BLaER1 (cell line): ENCODE results near the gene MYORG.

Source experiments
- H3K27ac ChIP-seq: shearing (Covaris generic); formaldehyde crosslinking; 2 replicates; pipeline ENCODE4 v1.8.1; 2022
- H3K27me3 ChIP-seq: shearing (Covaris generic); formaldehyde crosslinking; 2 replicates; pipeline ENCODE4 v1.8.1; 2022
- H3K36me3 ChIP-seq: shearing (Covaris generic); formaldehyde crosslinking; 2 replicates; pipeline ENCODE4 v1.8.1; 2022
- H3K4me1 ChIP-seq: shearing (Covaris generic); formaldehyde crosslinking; 2 replicates; pipeline ENCODE4 v1.8.1; 2022
- H3K4me2 ChIP-seq: shearing (Covaris generic); formaldehyde crosslinking; 2 replicates; pipeline ENCODE4 v1.8.1; 2022
- H3K4me3 ChIP-seq: shearing (Covaris generic); formaldehyde crosslinking; 2 replicates; pipeline ENCODE4 v1.8.1; 2022
- H3K9ac ChIP-seq: shearing (Covaris generic); formaldehyde crosslinking; 2 replicates; pipeline ENCODE4 v1.8.1; 2022
- H3K9me3 ChIP-seq: shearing (Covaris generic); formaldehyde crosslinking; 2 replicates; pipeline ENCODE4 v1.8.1; 2022
- H4K20me1 ChIP-seq: shearing (Covaris generic); formaldehyde crosslinking; 2 replicates; pipeline ENCODE4 v1.8.1; 2022
- Cebpa-rat ChIP-seq: shearing (Covaris generic); IDR thresholded peaks from 2 replicates; pipeline ENCODE4 v1.8.1; 2022

The MYORG gene

DNA sequence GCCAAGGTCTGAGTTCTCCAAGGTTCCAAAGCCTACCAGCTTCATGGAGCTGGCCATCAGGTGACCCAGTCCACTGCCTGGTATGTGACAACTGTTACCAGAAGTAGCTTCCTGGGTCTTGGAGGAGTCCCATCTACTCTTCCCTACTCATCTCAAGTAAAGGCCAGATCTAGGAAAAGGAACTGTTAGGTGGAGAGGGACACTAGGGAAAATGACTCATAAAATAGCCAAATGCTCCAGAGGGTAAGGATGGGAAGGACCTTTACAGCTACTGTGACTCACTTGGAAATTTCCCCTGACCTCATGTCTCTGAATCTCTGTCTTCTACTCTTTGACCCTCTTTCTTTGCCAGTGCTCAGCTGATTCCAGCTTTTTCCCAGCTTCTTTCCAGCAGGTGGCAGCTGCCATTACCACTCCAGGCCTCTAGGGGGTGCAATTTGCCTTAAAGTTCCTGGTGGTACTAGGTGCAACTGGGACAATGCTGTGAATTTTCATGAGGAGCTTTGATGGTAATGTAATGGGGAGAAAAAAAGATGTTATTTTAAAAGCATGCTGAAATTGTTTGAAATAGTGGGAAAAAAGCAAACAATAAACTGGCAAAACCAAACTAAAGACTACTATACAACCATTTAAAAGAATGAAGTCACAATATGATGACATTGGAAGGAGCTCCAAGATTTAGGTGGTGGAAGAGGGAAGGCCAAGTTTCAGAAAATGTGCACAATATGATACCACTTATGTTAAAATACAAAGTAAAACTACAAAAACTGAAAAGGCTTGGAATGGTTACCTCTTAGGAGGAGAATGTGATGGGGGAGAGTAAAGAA lies 27.1 kb upstream of the MYORG start:
- TF ChIP-seq Cebpa-rat, result no peak
- Histone ChIP-seq H3K36me3 (peaks cover 67% of the 10 kb centered on the region), H3K9me3 (no peaks in the 10 kb centered on the region), H3K27me3 (no peaks in the 10 kb centered on the region), H3K4me1 (no peaks in the 10 kb centered on the region), H4K20me1 (peaks cover 65% of the 10 kb centered on the region), H3K4me2 (no peak overlapping the region), H3K9ac (no peak overlapping the region), H3K27ac (no peak overlapping the region), H3K4me3 (no peak overlapping the region)

DNA sequence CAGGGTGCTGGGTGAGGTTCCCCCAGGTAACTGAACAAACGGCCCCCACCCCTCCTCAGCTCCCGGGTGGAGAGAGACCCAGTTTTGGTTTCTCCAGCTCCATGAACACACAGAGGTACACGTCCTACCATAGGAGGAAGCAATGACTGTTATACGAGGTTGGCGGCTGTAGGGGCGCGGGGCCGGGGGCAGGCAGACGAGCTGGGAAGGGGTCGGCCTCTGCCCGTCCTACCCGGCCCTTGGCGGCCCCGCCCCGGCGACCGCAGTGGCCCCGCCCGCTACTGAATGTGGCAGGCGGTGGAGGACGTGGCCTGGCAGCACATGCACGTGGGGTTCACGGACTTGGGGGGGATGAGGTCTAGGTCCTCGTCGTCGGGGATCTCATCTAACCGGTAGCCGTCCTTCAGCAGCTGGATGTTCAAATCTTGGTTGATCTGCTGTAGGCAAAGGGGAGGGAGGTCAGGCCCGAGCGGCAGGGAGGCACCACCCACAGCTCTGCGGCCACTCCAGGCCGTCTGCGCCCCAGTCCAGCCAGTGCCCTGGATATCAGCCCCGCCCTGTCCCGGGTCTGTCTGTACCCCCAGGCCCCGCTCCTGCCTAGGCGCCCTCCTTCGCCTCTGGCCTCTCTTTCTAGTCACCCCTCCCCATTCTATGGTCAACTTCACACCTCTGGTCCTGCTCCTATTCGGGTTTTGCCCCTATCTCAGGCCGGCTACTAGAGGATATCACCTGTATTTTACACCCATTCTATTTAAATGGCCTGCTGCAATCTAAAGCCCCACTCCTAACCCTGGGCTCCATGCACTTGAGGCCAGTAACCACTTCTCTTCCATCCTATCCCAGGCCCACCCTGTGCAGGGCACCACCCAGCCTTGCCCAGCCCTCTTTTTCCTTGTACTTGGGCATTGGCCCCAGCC lies 24.2 kb upstream of the MYORG start:
- peaks cover 90% of the 10 kb centered on the region for H3K36me3 ChIP-seq

DNA sequence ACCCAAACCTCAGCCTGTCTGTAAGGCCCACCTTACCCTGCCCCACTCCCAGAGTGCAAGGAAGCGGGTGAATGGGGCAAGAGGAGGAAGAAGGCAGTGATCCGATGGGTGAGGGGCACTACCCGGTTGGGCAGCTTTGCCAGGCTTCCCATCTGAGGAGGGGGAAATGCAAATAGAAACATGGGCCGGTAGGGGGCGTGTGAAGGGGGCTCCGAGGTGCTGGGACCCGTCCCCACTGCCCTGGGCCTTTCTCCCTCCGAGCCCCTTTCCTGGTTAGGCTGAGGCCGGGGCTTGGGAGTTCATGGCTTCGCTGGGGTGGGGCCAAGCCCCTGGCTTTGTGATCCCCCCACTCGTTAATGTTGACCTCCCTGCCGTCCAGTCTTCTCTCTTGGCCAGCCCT lies 23.6 kb upstream of the MYORG start:
- H3K27ac ChIP-seq, result no peak overlapping the region
- TF ChIP-seq Cebpa-rat, result no peak
- H3K9ac ChIP-seq, result no peak overlapping the region
- H3K27me3 ChIP-seq, result no peaks in the 10 kb centered on the region
- H3K4me1 ChIP-seq, result no peaks in the 10 kb centered on the region
- no peaks in the 10 kb centered on the region for H3K9me3 ChIP-seq
- no peak overlapping the region for H3K4me2 ChIP-seq
- peaks cover 30% of the 10 kb centered on the region for H4K20me1 ChIP-seq
- peaks cover 83% of the 10 kb centered on the region for H3K36me3 ChIP-seq
- H3K4me3 ChIP-seq, result no peak overlapping the region

More for the DNA sequence above, 24.2 kb upstream of the MYORG start:
- no peaks in the 10 kb centered on the region for H3K9me3 ChIP-seq
- H3K27me3 ChIP-seq, result no peaks in the 10 kb centered on the region
- H3K27ac ChIP-seq, result no peak overlapping the region
- H3K4me2 ChIP-seq, result no peak overlapping the region
- H3K4me1 ChIP-seq, result no peaks in the 10 kb centered on the region
- no peak overlapping the region for H3K4me3 ChIP-seq
- peaks cover 37% of the 10 kb centered on the region for H4K20me1 ChIP-seq
- H3K9ac ChIP-seq, result no peak overlapping the region
- TF ChIP-seq Cebpa-rat, result no peak

DNA sequence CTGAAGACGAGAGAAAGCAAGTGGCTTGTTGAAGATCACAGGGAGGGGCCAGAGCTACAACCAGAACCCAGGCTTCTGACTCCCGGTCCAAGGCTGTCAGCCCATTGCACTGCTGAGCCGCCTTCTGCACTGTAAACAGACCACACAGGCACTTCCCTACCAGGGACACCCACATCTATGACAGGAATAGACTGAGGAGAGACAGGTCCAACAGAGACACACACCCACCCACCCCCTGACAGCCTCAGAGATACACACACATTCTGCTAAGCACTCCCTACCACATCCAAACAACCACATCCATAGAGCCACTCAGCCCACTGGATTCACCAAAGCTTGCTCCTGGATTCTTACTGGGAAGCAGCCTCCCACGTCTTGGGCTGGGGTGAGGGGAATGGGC lies 23.0 kb upstream of the MYORG start:
- no peaks in the 10 kb centered on the region for H3K9me3 ChIP-seq
- no peak overlapping the region for H3K9ac ChIP-seq
- no peak overlapping the region for H3K4me2 ChIP-seq
- H3K27ac ChIP-seq, result no peak overlapping the region
- no peaks in the 10 kb centered on the region for H3K4me1 ChIP-seq
- H3K36me3 ChIP-seq, result peaks cover 77% of the 10 kb centered on the region
- peaks cover 25% of the 10 kb centered on the region for H4K20me1 ChIP-seq
- H3K27me3 ChIP-seq, result no peaks in the 10 kb centered on the region
- no peak for TF ChIP-seq Cebpa-rat
- no peak overlapping the region for H3K4me3 ChIP-seq

DNA sequence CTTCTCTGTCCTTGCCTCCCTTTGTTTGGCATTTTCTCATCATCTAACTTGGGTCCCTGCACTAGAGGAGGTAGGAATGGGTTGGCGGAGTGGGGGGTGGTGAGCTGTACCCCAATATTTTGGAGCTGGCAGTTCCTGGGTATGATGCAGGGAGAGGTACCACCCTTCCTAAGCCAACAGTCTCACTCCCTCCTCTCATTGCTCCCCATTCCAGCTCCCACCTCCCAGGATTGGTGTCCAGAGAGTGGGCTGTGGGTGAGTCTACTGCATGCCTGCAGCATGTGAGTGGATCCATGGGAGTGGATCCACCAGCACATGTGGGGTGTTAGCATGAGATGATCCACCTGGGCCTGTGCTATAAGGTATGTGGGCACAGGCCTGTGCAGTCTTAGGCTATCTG lies 22.2 kb upstream of the MYORG start:
- Histone ChIP-seq H3K36me3 (peaks cover 71% of the 10 kb centered on the region), H3K4me2 (no peak overlapping the region), H4K20me1 (peaks cover 16% of the 10 kb centered on the region), H3K4me3 (no peak overlapping the region), H3K9me3 (no peaks in the 10 kb centered on the region), H3K4me1 (no peaks in the 10 kb centered on the region), H3K9ac (no peak overlapping the region), H3K27ac (no peak overlapping the region), H3K27me3 (no peaks in the 10 kb centered on the region)
- no peak for TF ChIP-seq Cebpa-rat

DNA sequence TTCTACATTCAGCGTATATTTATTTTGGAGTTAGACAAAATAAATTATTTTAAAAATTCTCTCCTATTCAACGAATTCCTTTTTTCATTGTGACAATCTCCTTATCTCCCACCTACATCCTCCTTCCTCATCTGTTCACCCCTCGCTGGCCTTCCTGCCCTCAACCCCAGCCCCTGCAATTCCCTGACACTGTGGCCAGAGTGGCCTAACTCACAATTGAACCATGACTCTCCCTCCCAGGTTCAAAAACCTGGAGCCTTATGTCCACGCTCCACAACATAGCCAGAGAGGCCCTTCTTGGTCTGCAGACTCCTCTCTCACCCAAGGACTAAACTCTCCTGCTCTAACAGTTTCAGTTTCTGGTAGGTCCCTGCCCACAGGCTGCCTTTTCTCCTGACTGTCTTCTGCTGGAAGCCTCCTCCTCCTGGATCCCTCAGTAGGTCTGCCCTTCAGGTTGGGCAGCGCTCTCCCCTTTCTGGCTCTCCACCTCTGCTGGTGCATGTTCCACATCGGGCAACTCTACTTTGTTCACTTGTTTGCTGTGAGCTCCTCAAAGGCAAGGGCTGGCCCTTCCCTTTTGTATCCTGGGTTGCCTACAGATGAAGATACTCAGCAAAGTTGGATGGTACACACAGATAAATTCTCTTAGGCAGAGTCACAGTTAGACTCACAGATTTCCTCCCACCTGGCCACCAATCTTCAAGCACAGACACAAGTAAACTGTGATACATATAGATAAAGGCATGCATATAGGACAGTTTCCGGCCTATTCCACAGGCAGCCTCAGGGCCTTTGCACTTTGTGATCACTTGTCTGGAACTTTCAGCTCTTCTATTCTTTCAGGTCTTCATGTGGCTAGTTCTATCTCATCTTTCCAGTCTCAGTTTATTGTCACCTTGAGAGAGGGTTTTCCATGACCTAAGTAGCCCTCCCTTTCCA lies 19.8 kb upstream of the MYORG start:
- Histone ChIP-seq H3K4me1 (no peaks in the 10 kb centered on the region), H3K4me2 (no peak overlapping the region)

DNA sequence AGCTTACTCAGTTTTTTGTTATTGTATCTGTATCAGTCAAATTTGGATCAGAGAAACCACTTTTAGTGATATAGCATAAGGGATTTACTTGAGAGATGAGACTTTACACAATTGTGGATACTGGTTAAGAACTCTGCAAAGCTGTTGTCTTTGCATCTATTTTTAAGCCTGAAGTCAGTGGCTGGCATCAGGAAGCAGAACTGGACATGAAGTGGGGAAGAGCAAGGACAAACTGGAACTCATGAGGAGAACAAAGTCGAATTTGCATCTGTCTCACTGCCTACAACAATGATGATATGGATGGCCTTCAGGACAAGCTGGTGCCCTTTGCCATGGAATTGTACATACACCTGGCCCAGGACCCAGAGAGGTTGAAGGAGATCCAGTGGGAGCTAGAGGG lies 15.8 kb upstream of the MYORG start:
- no peak for TF ChIP-seq Cebpa-rat
- Histone ChIP-seq H3K9ac (no peak overlapping the region), H3K36me3 (peaks cover 13% of the 10 kb centered on the region), H4K20me1 (no peaks in the 10 kb centered on the region), H3K4me2 (no peak overlapping the region), H3K27me3 (no peaks in the 10 kb centered on the region), H3K9me3 (no peaks in the 10 kb centered on the region), H3K4me3 (no peak overlapping the region), H3K27ac (no peak overlapping the region), H3K4me1 (no peaks in the 10 kb centered on the region)

More for the DNA sequence above, 19.8 kb upstream of the MYORG start:
- Histone ChIP-seq H3K9ac (no peak overlapping the region), H3K36me3 (peaks cover 49% of the 10 kb centered on the region), H3K9me3 (no peaks in the 10 kb centered on the region), H3K27me3 (no peaks in the 10 kb centered on the region), H3K27ac (no peak overlapping the region), H3K4me3 (no peak overlapping the region), H4K20me1 (no peaks in the 10 kb centered on the region)
- no peak for TF ChIP-seq Cebpa-rat

DNA sequence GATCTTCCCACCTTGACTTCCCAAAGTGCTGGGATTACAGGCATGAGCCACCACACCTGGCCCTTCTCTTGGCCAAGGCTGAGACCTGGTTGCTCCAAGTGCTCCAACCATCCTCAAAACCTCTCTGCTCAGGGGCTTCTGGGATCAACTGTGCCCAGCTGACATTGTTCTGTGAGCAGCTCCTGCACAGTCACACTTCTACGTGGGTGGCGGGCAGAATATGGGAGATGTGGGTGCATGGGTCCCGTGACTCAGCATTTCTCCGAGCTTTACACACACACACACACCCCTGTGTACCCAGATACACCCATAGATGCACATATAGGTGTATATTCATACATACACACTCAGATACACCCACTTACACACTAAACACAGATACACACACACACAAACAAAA lies 10.5 kb upstream of the MYORG start:
- H3K4me3 ChIP-seq, result no peak overlapping the region
- TF ChIP-seq Cebpa-rat, result no peak
- no peak overlapping the region for H3K27ac ChIP-seq
- no peak overlapping the region for H3K4me2 ChIP-seq
- no peaks in the 10 kb centered on the region for H3K27me3 ChIP-seq
- H3K36me3 ChIP-seq, result no peaks in the 10 kb centered on the region
- H3K9ac ChIP-seq, result no peak overlapping the region
- H3K4me1 ChIP-seq, result no peaks in the 10 kb centered on the region
- H3K9me3 ChIP-seq, result no peaks in the 10 kb centered on the region
- H4K20me1 ChIP-seq, result no peaks in the 10 kb centered on the region

DNA sequence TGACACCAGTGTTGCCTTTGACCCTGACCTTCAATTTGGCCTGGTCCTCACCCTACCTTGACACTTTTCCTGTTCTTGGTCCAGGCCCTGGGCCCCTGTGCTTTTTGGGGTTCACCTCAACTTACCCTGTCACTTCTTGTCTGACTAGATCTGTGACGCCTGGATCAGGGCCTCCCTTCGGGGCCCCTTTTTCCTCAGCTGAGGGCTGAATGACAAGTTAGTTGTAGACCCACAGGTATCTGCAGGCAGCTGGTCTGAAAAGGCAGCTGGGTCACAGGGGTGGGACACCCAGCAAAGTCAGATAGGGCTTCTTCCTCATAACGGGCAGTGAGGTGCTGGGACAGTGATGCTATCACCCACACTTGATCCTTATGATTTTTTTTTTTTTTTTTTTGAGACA lies 10.0 kb upstream of the MYORG start:
- no peak for TF ChIP-seq Cebpa-rat
- no peak overlapping the region for H3K27ac ChIP-seq
- no peak overlapping the region for H3K4me2 ChIP-seq
- no peak overlapping the region for H3K4me3 ChIP-seq
- H3K4me1 ChIP-seq, result no peaks in the 10 kb centered on the region; the same call in 1 of the 2 replicates
- H3K9me3 ChIP-seq, result no peaks in the 10 kb centered on the region
- no peaks in the 10 kb centered on the region for H3K36me3 ChIP-seq
- no peaks in the 10 kb centered on the region for H3K27me3 ChIP-seq
- no peak overlapping the region for H3K9ac ChIP-seq
- H4K20me1 ChIP-seq, result no peaks in the 10 kb centered on the region
